Activated CD4-positive, alpha-beta T cell treated with anti-CD3 and anti-CD28 coated beads for 36 hours (primary cell): ENCODE data around the gene POLH. TPM values are rescaled to one million over a fixed set of nuclear protein-coding genes. Genes with fewer than 3 reads are reported as not detected.

ENCODE experiments used
- ATAC-seq: fragments of 200-7000 bp; cut with Tn5 transposase; one replicate; pipeline ENCODE4 v1.10.0; 2021; ENCODE audit warnings: mild to moderate bottlenecking, moderate library complexity
- CTCF ChIA-PET: fragments of 350-600 bp; sonication (Branson Sonifier 250); formaldehyde crosslinking; loops from one replicate; lab custom pipeline; 2021; ENCODE audit warnings: antibody characterized with exemption; lab: Charles Lee
- POLR2A ChIA-PET: fragments of 350-600 bp; sonication (Branson Sonifier 250); formaldehyde crosslinking; loops from one replicate; lab custom pipeline; 2021; ENCODE audit warnings: antibody characterized with exemption, inconsistent platforms; lab: Charles Lee
- DNase-seq: peaks from one replicate; pipeline ENCODE4 v3.0.0-alpha.2; 2020
- H3K27ac Mint-ChIP-seq: one replicate; pipeline ENCODE4 v1.8.0; 2021; ENCODE audit warnings: mixed read lengths
- H3K27me3 Mint-ChIP-seq: one replicate; pipeline ENCODE4 v1.8.0; 2021; ENCODE audit warnings: mixed read lengths
- H3K36me3 Mint-ChIP-seq: one replicate; pipeline ENCODE4 v1.8.0; 2021; ENCODE audit warnings: low read depth, mixed read lengths
- H3K4me1 Mint-ChIP-seq: one replicate; pipeline ENCODE4 v1.8.0; 2021; ENCODE audit warnings: mixed read lengths
- H3K4me3 Mint-ChIP-seq: one replicate; pipeline ENCODE4 v1.8.0; 2021; ENCODE audit warnings: mild to moderate bottlenecking, moderate library complexity, mixed read lengths
- H3K9me3 Mint-ChIP-seq: one replicate; pipeline ENCODE4 v1.8.0; 2021; ENCODE audit warnings: low read depth, mixed read lengths
- intact Hi-C, 2 experiments: fragments of 100-400 bp; cut with DNase I in 1 of 2; cut with micrococcal nuclease in 1 of 2; formaldehyde crosslinking; loops; one replicate each; pipeline versions ENCODE4 v1.14.2 to v1.15.1; 2022 to 2024; cut with DNase I, micrococcal nuclease
- total RNA-seq, 2 experiments: library from RNA; stranded (reverse); gene quantifications; one replicate each; pipeline ENCODE4 v1.2.3, GENCODE V29; 2021

POLH gene
- total RNA-seq, 2 experiments from 2014 or later = 35.2 to 37.9 TPM

DNA sequence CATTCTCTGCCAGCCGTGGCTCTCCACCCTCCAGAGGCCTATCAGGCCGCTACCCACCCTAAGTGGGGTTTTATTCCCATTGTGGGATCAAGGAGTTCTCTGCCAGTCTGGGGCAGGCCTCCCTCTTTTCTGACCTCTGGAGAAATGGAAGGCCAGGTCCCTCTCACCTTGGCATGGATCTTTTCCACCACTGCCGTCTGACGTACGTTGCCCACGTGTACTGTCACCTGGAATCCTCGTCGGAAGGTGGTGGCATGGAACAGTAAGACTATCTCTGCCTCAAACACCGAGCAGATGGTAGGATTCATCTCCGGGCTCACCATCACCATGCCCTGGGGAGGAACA is 45.8 kb downstream of the POLH start:
- POLR2A ChIA-PET = interaction anchor here (0.9 kb wide), 1 partner anchor 8 kb away, joined by 3 read pairs; no protein-coding TSS in a partner anchor
- H3K27ac Mint-ChIP-seq = no peak overlapping the region

DNA sequence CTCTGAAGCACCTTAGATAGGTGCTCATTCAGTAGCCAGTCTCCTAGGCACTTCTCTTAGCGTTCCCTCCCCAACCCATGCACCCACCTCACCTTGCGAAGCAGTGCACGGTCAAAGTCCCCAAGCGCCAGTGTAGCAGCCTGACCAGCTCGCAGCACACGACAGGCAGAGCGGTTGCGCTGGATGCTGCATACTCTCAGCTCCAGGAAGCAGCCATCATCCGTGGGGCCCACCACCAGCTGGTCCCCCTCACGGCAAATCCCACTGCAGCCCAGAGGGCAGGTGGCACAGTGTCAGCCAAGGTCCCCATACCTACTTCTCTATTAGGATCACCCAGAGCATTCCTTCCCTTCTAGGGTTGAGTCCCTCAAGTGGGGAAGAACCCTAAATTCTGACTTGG is 46.6 kb downstream of the POLH start:
- ChIA-PET POLR2A (no interaction called here), CTCF (no interaction called here)
- Mint-ChIP-seq H3K4me3 (no peak overlapping the region), H3K27me3 (no peaks in the 10 kb centered on the region), H3K9me3 (no peaks in the 10 kb centered on the region), H3K4me1 (peaks cover 11% of the 10 kb centered on the region), H3K27ac (no peak overlapping the region), H3K36me3 (peaks cover 58% of the 10 kb centered on the region)
- no peak for ATAC-seq
- no peak for DNase-seq
- intact Hi-C loops = no loop called here

More for the DNA sequence above, 45.8 kb downstream of the POLH start:
- H3K36me3 Mint-ChIP-seq = peaks cover 60% of the 10 kb centered on the region
- CTCF ChIA-PET = no interaction called here
- H3K4me3 Mint-ChIP-seq = no peak overlapping the region
- intact Hi-C loops = no loop called here
- DNase-seq (no peak), ATAC-seq (no peak)
- H3K27me3 Mint-ChIP-seq = no peaks in the 10 kb centered on the region
- H3K9me3 Mint-ChIP-seq = no peaks in the 10 kb centered on the region
- H3K4me1 Mint-ChIP-seq = peaks cover 4% of the 10 kb centered on the region

DNA sequence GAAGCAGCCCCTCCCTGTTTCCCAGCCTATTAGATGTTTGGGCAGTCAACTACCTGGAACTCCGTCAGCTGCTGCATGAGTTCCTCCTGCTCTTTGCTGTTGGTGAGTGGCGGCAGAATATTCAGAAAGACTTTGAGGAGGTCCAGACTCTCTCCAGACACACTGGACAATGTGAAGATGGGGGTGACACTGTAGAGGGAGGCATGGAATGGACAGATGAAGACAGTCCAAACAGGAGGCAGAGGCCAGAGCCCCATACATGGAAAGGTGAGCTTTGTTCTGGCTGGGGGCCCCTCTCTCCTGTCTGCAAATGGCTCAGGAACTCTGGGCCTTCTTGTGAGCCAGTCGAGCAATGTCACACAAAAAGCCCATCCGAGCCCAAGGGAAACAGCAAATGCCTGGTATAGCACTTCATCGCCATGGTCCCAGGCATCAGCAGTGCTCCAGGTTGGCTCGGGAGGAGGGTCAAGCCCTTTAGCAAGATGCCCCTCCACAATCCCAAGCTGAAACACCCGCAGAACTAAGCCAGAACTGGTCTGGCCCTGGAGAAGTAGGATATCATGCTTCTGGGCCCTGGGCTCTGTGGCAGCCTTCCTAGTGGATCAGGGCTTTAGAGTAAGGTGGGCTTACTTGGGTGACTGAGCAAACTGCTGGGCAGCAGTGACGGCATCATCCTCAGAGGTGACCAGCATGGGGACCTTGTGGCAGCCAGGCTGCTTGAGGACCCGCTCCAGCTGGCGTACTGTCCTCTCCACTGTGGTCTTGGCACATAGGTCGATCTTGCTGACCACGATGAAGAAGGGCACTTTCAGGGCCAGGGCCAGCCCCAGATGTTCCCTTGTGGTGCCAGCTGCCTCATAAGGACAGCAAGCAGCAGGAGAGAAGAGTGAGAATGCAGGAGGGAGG is 48.1 kb downstream of the POLH start:
- Mint-ChIP-seq H3K36me3 (peaks cover 62% of the 10 kb centered on the region), H3K4me3 (no peak overlapping the region), H3K9me3 (no peaks in the 10 kb centered on the region), H3K27me3 (no peaks in the 10 kb centered on the region), H3K27ac (no peak overlapping the region), H3K4me1 (peaks cover 22% of the 10 kb centered on the region)
- POLR2A ChIA-PET = no interaction called here
- ATAC-seq (no peak), DNase-seq (no peak)
- CTCF ChIA-PET = no interaction called here
- intact Hi-C loops = no loop called here

DNA sequence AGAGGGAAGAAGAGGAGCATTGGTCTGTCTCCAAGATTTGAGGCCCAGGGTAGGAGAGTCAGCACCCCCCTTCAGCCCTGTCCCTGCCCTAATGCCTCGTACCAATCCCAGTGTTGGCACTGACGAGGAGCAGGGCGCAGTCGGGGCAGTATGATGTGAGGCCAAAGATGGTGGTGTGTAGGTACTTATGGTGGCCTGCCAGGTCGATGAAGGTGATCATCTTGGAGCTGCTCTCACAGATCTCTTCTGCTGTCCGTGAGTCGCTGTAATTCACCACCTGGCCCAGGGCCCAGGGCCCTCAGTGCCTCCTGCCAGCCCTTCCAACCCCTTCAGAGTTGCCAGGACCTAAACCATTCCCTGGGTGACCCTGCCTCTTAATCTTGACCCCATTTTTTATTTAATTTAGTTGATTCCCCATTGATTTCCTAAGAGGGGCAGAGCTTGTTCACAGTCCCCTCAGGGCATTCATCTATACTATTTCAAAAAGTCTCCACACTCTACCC is 48.9 kb downstream of the POLH start:
- peak overlapping the region; percentile 42 for H3K27ac Mint-ChIP-seq
- intact Hi-C loops = loop anchor here (5.0 kb wide), 3 partner anchors 48 to 613 kb away; partner anchors contain the start of genes DNPH1 (in 1 of the 2), KLHDC3 (in 1 of the 2), MEA1 (in 1 of the 2) and POLH (in 1 of the 2)
- CTCF ChIA-PET = no interaction called here

DNA sequence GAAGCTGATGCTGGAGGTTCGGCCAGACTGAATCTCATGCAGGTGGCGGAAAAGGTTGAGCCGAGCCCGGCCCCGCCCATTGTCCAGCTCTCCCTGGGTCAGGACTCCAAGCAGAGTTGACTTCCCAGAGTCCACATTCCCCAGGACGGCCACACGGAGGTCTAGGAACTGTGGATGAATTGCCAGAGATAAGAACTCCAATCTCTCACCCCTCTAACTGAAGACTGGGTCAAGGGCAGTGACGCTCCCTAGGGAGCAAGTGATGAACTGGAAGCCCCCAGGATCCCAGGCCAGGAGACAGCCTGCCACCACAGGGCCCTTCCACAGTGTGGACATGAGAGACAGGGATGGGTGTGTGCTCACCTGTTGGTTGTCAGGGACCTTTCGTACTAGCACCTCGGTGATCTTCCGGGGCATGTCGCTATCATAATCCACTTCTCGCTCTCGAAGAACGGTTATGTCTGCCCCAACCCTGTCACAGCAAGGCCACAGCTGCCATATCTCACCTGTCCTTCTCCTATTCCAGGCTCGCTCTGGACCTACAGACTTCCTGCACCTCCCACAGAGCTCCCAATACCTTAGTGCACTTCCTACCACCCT is 49.5 kb downstream of the POLH start:
- intact Hi-C loops = loop anchor here (5.0 kb wide), 3 partner anchors 48 to 613 kb away; partner anchors contain the start of genes DNPH1 (in 1 of the 2), KLHDC3 (in 1 of the 2), MEA1 (in 1 of the 2) and POLH (in 1 of the 2)
- no peaks in the 10 kb centered on the region for H3K27me3 Mint-ChIP-seq
- no peak for DNase-seq
- no peak overlapping the region for H3K27ac Mint-ChIP-seq
- H3K4me1 Mint-ChIP-seq = peaks cover 27% of the 10 kb centered on the region
- no peak overlapping the region for H3K4me3 Mint-ChIP-seq
- POLR2A ChIA-PET = interaction anchor here (0.6 kb wide), 1 partner anchor 33 kb away, joined by 4 read pairs; no protein-coding TSS in a partner anchor
- CTCF ChIA-PET = interaction anchor here (0.5 to 0.6 kb wide), 2 partner anchors 35 to 244 kb away, joined by 3 to 4 read pairs; no protein-coding TSS in a partner anchor
- no peaks in the 10 kb centered on the region for H3K9me3 Mint-ChIP-seq
- peaks cover 61% of the 10 kb centered on the region for H3K36me3 Mint-ChIP-seq
- ATAC-seq = no peak

More for the DNA sequence above, 48.9 kb downstream of the POLH start:
- no peaks in the 10 kb centered on the region for H3K27me3 Mint-ChIP-seq
- no peaks in the 10 kb centered on the region for H3K9me3 Mint-ChIP-seq
- DNase-seq (no peak), ATAC-seq (no peak)
- peaks cover 22% of the 10 kb centered on the region for H3K4me1 Mint-ChIP-seq
- POLR2A ChIA-PET = interaction anchor here (0.6 kb wide), 1 partner anchor 32 kb away, joined by 4 read pairs; no protein-coding TSS in a partner anchor
- no peak overlapping the region for H3K4me3 Mint-ChIP-seq
- H3K36me3 Mint-ChIP-seq = peaks cover 62% of the 10 kb centered on the region

DNA sequence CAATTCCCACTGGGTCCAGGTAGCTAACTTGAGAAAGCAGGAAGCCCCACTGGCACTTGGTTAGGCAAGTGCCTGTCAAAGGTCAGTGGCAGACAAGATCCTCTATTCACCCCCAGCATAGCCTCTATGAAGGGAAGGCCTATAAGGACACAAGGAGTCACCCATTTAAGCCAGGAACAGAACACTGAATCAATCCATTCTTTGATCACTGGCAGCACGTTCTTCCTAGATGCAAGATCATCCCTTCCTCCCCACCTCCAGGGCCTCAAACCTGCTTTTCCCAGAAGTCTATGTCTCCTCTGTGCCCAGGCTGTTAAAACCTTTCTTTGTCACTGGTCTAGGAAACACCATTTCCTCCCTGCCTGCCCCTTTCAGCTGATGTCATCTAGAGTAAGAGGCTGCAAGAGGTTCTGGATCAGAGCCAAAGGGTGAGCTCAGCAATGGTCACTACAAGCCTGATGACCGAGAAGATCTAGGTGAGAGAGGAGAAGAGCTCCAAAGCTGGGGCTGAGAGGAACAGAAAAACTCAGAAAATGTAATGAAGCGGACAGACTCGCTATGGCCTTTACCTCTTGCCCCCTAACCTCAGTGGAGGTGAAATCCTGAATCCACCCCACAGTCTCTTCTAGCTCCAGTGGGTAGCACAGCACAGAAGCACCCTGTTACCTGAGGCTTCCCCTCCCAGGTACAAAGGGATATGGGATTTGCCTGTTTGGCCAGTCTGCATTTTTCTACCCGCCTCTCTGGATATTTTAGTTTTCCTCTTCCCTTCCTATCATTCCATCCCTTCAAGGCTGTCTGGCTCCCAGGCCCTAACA is 51.2 kb downstream of the POLH start:
- H3K36me3 Mint-ChIP-seq = peaks cover 49% of the 10 kb centered on the region
- H3K9me3 Mint-ChIP-seq = no peaks in the 10 kb centered on the region
- ChIA-PET POLR2A (no interaction called here), CTCF (interaction anchor here (0.6 to 1.1 kb wide), 3 partner anchors 19 to 640 kb away, joined by 3 to 7 read pairs (median 3); no protein-coding TSS in a partner anchor)
- H3K27me3 Mint-ChIP-seq = no peaks in the 10 kb centered on the region
- intact Hi-C loops = loop anchor here (5.0 kb wide), 3 partner anchors 50 to 615 kb away; partner anchors contain the start of genes DNPH1 (in 1 of the 2), KLHDC3 (in 1 of the 2), MEA1 (in 1 of the 2) and POLH (in 1 of the 2)
- H3K27ac Mint-ChIP-seq = peak overlapping the region; percentile 88
- DNase-seq (peak; percentile 39), ATAC-seq (no peak)
- H3K4me1 Mint-ChIP-seq = peaks cover 29% of the 10 kb centered on the region
- peak overlapping the region; percentile 88 for H3K4me3 Mint-ChIP-seq

DNA sequence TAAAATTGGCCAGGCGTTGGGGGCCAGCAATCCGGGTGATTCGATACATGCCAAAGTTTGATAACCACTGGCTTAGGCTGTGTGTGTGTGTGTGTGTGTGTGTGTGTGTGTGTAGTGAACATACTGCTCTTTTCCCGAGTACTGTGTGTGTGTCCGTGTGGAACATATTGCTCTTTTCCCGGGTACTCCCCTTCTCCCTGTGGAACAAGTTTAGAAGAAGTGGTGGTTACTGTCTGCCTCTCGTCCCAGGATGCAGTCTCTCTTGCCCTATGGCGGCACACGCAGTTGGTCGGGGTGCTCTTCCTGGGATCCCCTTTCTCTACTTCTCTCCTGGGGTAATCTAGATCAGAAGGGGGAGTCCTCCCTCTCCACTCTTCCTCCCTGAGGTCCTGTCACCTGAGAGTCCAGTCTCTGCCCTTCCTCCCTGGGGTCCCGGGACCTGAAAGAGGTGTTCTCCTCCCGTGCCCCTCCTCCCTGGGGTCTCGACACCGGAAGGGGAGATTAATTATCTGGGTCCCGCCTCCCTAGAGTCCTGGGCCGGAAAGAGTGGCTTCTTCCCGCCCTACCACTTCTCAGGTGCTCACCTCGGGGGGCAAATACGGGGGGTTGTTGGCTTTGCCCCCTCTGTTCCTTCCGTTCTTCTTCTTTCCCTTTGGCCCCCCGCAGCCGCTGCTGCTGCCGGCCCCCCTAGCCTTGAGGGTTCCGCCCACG is 52.6 kb downstream of the POLH start:
- H3K36me3 Mint-ChIP-seq = peaks cover 39% of the 10 kb centered on the region
- intact Hi-C loops = loop anchor here (1.0 to 5.0 kb wide), 12 partner anchors 51 to 618 kb away; partner anchors contain the start of genes POLH (in 2 of the 2), XPO5 (in 2 of the 2), ABCC10 (in 1 of the 2) and DNPH1 (in 1 of the 2)
- H3K9me3 Mint-ChIP-seq = no peaks in the 10 kb centered on the region
- H3K4me3 Mint-ChIP-seq = peak overlapping the region; percentile 88
- peaks cover 29% of the 10 kb centered on the region for H3K4me1 Mint-ChIP-seq
- peak overlapping the region; percentile 100 for H3K27ac Mint-ChIP-seq
- DNase-seq = peak; percentile 70
- H3K27me3 Mint-ChIP-seq = no peaks in the 10 kb centered on the region
- ChIA-PET CTCF (interaction anchor here (0.6 to 1.2 kb wide), 4 partner anchors 38 to 238 kb away, joined by 3 to 8 read pairs (median 3); partner anchors contain the start of genes POLH and XPO5), POLR2A (interaction anchor here (0.6 to 1.7 kb wide), 6 partner anchors 41 to 619 kb away, joined by 3 to 8 read pairs (median 4); partner anchors contain the start of genes HSP90AB1 and VEGFA)
- ATAC-seq = peak; percentile 27

DNA sequence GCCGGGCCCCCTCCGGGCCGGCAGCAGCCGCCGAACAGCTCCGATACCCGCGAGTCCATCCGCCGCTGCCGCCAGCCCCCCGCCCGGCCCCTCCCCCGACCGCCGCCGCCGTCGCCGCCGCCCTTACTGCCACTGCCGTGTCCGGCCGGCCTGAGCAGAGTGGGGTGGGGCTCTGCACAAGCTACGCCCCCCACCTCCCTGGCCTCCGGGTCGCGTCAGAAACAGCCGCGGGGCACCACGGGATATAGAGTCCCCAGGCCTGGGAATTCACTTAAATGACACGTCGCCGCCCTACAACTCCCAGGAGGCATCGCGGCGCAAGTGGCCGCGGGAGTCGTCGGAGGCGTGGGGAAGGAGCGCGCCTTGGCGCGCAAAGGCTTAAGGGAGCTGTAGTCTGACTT is 53.1 kb downstream of the POLH start, which contains the start of gene GTPBP2:
TSS of gene GTPBP2 (minus strand) at position 161 of the 401 bp plus-strand sequence. CDS start at position 59, 102 bp downstream.
- H3K27me3 Mint-ChIP-seq = no peaks in the 10 kb centered on the region
- H3K27ac Mint-ChIP-seq = peak within 1 kb of the TSS; percentile 100
- intact Hi-C loops = loop anchor here (1.0 to 5.0 kb wide), 12 partner anchors 52 to 617 kb away; partner anchors contain the start of genes POLH (in 2 of the 2), XPO5 (in 2 of the 2), ABCC10 (in 1 of the 2) and DNPH1 (in 1 of the 2)
- H3K36me3 Mint-ChIP-seq = peaks cover 34% of the 10 kb centered on the region
- H3K4me3 Mint-ChIP-seq = peak within 1 kb of the TSS; percentile 88
- CTCF ChIA-PET = interaction anchor here (0.6 to 1.2 kb wide), 9 partner anchors 11 to 239 kb away, joined by 3 to 8 read pairs (median 4); partner anchors contain the start of genes POLH, RSPH9 and XPO5
- peaks cover 31% of the 10 kb centered on the region for H3K4me1 Mint-ChIP-seq
- POLR2A ChIA-PET = interaction anchor here (0.6 to 1.7 kb wide), 11 partner anchors 8 to 618 kb away, joined by 3 to 8 read pairs (median 4); partner anchors contain the start of genes HSP90AB1, VEGFA and ZNF318
- peak; percentile 98 for DNase-seq
- ATAC-seq = peak; percentile 82
- no peaks in the 10 kb centered on the region for H3K9me3 Mint-ChIP-seq

DNA sequence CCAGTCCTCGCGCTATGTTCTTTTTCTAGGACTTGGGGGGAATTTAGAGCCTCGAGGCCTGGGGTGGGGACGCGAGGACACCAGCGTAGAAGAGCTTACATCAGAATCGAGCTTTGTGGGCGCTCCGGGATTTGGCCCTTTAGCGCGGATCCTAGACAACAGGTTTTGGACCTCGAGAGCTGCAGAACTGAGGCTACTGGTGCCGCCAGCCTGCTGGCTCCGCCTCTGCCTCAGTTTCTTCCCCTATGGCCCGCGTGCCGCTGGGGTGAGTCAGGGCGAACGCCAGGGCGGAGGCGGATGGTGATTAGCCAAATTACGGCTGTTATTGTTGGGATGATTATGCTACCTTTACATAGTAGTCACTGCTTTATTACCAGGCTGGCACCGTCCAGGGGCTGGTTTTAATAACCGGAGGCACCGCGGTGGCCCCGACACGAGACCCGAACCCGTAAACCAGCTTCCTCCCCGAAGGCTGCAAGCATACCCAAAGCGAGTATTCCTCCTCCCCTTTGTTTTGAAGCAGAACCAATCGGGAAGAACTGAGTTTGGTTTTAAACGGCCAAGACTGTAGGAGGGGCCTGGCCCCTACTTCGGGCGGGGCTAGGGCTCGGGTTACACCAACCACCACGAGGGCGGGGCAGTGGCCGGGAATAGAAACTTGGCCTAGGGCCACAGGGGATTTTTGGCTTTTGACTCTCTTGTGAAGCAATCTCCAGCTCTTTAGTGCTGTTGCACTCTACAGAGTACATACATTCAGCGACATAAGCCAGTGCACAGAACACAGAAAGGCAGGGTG is 53.7 kb downstream of the POLH start:
- H3K27me3 Mint-ChIP-seq = no peaks in the 10 kb centered on the region
- peaks cover 30% of the 10 kb centered on the region for H3K36me3 Mint-ChIP-seq
- POLR2A ChIA-PET = interaction anchor here (0.6 to 1.7 kb wide), 12 partner anchors 8 to 618 kb away, joined by 3 to 8 read pairs (median 4); partner anchors contain the start of genes HSP90AB1, VEGFA and ZNF318
- CTCF ChIA-PET = interaction anchor here (0.6 to 1.2 kb wide), 13 partner anchors 10 to 700 kb away, joined by 3 to 8 read pairs (median 4); partner anchors contain the start of genes CNPY3, POLH, RSPH9 and XPO5
- H3K4me3 Mint-ChIP-seq = peak overlapping the region; percentile 88
- H3K4me1 Mint-ChIP-seq = peaks cover 33% of the 10 kb centered on the region
- peak overlapping the region; percentile 100 for H3K27ac Mint-ChIP-seq
- DNase-seq (peak; percentile 96), ATAC-seq (peak; percentile 77)
- H3K9me3 Mint-ChIP-seq = no peaks in the 10 kb centered on the region
- intact Hi-C loops = loop anchor here (1.0 to 5.0 kb wide), 16 partner anchors 16 to 758 kb away; partner anchors contain the start of genes POLH (in 2 of the 2), XPO5 (in 2 of the 2), ABCC10 (in 1 of the 2) and CDC5L (in 1 of the 2)
